Measurements from ENCODE around the gene TICRR. TPM values are rescaled to one million over a fixed set of nuclear protein-coding genes. Genes with fewer than 3 reads are reported as not detected.

Gene TICRR
- total and polyA plus RNA-seq, 2 of the 8 experiments (the other 6 are each of a cell fraction or from before 2014, with no cell fraction given), result 13.1 to 34.8 TPM

DNA sequence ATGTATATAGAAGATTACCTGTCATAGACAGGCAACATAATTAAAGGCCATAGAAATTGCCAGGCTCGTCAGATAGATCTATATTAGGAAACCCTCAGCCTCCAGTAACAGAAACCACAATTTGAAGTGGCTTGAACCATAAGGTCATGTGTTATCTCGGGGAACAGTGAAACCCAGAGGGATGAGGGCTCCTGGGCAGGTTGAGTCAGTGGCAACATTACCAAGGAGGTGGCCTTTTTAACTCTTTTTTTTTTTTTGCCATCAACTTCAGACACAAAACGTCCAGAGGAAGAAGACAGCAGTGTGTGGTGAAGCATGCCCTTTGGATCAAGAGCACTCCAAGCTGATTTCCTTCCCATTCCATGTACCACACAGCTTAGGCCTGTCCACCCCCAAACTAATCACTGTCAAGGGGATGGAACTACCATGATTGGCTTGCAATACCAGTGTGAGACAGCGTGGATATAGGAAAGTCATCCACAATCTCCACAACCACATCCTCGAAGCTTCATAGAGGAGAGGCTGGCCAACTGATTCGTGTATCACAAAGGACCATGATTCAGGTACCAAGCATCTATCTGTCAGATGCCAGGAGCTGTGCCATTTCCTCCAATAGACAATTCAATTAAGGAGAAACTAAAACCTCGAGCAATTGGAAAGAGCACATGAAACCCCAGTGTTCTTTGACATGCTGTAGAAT lies 81.0 kb downstream of the TICRR start (continued):
- TF ChIP-seq CHD1 (IDR thresholded peaks at IDR 0.05; ENCODE audit: low read depth, low read length) (no peak), JUN (IDR thresholded peaks at IDR 0.05; ENCODE audit: low read depth, low read length) (no peak), SIX5 (IDR thresholded peaks at IDR 0.05; ENCODE audit: low read depth, low read length) (no peak), CEBPB (IDR thresholded peaks at IDR 0.05; ENCODE audit: low read depth, low read length) (no peak), GTF2F1 (IDR thresholded peaks at IDR 0.05; ENCODE audit: borderline replicate concordance, low read depth, low read length) (no peak), CBX5 (IDR thresholded peaks at IDR 0.05; ENCODE audit: low read depth, low read length) (no peak), KDM1A (IDR thresholded peaks at IDR 0.05; ENCODE audit: borderline replicate concordance, low read length) (no peak), NRF1 (IDR thresholded peaks at IDR 0.05; ENCODE audit: low read depth, low read length) (no peak), ATF2 (IDR thresholded peaks at IDR 0.05; ENCODE audit: low read length) (no peak)
- TF ChIP-seq, protein P1, sequence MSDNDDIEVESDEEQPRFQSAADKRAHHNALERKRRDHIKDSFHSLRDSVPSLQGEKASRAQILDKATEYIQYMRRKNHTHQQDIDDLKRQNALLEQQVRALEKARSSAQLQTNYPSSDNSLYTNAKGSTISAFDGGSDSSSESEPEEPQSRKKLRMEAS (IDR thresholded peaks at IDR 0.05), result no peak
